HL-60 (cell line): Measurements from ENCODE around the gene TRPM2.
A peak's percentile ranks its signal among the peaks of the same experiment; 100 is the strongest.

Experiments
- CTCF ChIP-seq: IDR thresholded peaks from one replicate; pipeline ENCODE4 v1.5.1; 2011; ENCODE audit warnings: low read length, control low read depth, inconsistent platforms; ENCODE audit not compliant: insufficient read depth
- POLR2AphosphoS5 ChIP-seq: IDR thresholded peaks from 2 replicates; pipeline ENCODE4 v1.6.1; 2012; ENCODE audit warnings: low read depth

- no peak for TF ChIP-seq CTCF
- 0 out of 2 replicates have a peak, but pooled peaks have one; percentile 2 for TF ChIP-seq POLR2AphosphoS5
Measured at GRCh38 chr21:44304011-44304616, 49.3 kb upstream of the TRPM2 start.
